NCI-H2081 (cell line): Measurements from ENCODE around the gene STX10.

ENCODE experiments used
- DNase-seq, 2 experiments: peaks; one replicate each; lab custom pipeline; 2025; lab: John Stamatoyannopoulos, UW

The STX10 gene

DNA sequence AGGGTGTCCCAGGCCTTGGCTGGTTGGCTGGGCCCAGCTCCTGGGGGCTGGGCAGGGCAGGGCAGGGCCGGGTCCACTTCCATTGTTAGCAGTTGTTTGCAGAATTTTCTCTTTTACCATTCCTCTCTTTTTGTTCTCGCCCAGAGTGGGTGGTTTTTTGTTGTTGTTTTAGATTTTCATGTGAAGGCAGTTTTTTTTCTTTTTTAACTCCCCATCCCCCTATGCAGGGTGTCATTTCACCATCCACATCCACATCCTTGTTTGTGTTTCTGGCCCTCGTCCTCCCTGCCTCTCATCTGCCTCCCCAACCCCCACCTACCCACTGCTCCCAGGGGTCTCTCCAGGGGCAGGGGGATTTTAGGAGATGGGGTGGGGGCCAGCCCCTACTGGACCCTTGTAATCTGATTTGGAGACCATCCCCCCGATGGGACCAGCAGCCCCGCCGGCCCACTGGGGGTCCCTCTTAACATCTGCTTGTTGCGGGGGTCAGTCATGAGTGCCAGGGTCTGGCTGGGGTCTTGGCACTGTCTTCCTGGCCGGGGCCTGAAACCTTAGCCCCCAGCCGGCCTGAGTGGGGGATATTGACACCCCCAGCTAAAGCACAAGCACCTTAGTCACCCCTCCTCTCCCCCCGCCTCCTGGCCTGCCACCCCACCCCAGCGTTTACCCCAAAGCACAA, 10.4 kb downstream of the STX10 start:
- DNase-seq: no peak

GRCh38 chr19:13138916-13139198, 11.3 kb downstream of the STX10 start:
- no peak for DNase-seq

DNA sequence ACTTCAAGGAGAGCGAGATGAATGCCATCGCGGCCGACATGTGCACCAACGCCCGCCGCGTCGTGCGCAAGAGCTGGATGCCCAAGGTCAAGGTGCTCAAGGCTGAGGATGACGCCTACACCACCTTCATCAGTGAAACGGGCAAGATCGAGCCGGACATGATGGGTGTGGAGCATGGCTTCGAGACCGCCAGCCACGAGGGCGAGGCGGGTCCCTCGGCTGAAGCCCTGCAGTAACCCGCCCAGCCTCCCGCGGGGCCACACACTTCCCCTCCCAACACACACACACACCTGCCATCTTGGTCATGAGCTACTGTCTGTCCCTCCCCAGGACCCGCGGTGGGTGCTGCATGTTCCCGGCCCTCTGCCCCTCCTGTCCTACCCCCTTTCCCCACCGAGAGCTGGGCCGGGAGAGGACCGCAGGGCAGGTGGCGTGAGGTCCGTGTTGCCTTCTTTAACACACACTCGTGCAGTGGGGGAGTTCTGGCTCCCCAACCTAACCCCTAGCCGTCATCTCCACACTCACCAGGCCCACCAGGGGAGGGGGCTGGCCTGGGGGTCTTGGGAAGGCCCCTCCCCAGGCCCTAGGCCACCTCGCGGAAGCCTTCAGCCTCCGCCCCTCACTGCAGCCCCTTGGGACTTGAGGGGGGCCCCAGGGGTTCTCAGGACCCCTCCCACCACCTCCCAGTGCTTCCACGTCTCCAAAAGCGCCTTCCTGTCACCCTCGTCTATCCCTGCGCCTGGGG, 11.8 kb downstream of the STX10 start:
- no peak for DNase-seq

DNA sequence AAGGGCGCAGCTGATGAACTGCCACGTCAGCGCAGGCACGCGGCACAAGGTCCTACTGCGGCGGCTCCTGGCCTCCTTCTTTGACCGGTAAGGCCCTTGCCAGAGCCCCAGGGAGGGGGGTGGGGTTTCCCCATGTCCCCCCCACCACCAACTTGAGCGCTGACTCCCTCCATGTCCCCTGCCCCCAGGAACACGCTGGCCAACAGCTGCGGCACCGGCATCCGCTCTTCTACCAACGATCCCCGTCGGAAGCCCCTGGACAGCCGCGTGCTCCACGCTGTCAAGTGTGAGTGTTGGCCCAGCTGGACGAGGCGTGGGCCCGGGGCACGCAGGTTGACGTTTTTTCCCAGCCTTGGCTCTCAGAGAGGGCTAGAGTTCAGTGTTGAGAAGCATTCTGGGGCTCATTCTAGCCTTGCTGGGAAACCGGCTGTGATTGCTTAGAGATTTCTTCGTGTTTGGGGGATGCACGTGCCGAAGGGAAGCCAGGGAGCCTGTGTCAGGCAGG, 12.8 kb downstream of the STX10 start:
- DNase-seq: no peak

DNA sequence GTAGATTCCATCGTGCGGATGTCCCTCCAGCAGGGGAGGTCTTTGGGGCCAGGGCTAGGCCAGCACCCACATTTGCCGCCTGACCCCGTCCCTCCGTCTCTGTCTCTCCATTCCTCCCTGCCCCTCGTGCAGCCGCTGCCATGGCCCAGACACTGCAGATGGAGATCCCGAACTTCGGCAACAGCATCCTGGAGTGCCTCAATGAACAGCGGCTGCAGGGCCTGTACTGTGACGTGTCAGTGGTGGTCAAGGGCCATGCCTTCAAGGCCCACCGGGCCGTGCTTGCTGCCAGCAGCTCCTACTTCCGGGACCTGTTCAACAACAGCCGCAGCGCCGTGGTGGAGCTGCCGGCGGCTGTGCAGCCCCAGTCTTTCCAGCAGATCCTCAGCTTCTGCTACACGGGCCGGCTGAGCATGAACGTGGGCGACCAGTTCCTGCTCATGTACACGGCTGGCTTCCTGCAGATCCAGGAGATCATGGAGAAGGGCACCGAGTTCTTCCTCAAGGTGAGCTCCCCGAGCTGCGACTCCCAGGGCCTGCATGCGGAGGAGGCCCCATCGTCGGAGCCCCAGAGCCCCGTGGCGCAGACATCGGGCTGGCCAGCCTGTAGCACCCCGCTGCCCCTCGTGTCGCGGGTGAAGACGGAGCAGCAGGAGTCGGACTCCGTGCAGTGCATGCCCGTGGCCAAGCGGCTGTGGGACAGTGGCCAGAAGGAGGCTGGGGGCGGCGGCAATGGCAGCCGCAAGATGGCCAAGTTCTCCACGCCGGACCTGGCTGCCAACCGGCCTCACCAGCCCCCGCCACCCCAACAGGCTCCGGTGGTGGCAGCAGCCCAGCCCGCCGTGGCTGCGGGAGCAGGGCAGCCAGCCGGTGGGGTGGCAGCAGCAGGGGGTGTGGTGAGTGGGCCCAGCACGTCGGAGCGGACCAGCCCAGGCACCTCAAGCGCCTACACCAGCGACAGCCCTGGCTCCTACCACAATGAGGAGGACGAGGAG, 14.8 kb downstream of the STX10 start:
- DNase-seq: no peak

GRCh38 chr19:13134626-13135025, 15.5 kb downstream of the STX10 start:
- DNase-seq: no peak

GRCh38 chr19:13133241-13133870, 16.8 kb downstream of the STX10 start:
- DNase-seq: no peak

DNA sequence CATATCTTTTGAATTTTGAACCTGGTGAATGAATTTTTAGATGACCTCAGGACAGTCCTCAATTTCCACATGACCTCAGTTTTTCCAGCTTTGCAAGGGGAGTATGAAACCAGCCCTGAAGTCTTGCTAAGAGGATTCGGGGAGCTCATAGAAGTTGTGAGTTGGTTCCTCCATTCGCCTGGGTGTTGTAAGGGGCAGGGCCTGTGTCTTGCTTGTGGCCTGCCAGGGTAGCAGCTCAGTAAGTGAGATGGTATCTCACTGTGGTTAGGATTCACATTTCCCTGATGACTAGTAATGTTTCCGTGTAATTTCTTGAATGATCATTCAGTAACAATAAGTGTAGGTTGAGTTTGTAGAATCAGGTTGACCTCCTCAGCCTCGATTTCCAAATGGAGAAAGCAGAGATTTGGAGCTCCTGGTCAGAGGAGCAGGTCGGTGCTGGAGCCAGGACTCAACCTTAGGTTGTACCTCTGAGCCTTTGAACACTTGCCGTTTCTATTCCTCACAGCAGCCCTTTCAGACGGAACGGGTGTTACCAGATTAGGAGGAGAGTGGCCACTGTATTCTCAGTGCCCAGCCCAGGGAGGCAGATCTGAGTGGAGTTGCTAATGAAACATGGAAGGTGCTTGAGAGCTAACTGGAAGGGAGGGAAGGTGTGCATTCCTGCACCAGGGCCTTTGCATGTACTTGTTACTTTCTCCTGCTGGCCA, 17.5 kb downstream of the STX10 start:
- no peak for DNase-seq

DNA sequence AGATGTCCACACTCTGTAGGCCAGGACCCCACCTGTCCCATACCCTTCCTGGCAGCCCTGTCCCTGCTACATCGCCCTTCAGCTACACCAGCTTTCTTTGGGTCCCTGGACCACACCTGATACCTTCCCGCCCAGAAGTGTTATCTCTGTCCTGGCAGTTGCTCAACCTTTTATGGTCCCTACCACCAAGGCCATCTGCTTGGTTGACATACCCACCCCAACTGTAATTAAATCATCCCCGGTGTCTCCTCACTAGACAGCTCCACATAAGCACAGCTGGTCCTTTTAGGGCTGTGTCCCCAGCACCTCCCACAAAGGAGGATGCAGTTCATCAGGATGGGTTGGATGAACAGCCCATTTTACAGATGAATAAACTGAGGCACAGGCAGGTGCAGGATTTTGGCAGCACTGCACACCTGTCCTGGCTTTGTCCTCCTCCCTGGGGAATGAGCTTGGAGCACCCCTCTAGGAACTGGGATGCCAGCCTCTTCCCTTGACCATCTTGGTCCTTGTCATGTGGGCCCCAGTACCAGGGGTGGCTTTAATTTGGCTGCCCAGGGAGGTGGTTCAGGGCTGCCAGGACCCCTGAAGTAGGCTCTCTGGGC, 19.2 kb downstream of the STX10 start:
- DNase-seq: no peak

GRCh38 chr19:13129384-13129783, 20.8 kb downstream of the STX10 start:
- no peak for DNase-seq

- no peak for DNase-seq
These were observed 21.6 kb downstream of the STX10 start for GRCh38 chr19:13128583-13128982.

DNA sequence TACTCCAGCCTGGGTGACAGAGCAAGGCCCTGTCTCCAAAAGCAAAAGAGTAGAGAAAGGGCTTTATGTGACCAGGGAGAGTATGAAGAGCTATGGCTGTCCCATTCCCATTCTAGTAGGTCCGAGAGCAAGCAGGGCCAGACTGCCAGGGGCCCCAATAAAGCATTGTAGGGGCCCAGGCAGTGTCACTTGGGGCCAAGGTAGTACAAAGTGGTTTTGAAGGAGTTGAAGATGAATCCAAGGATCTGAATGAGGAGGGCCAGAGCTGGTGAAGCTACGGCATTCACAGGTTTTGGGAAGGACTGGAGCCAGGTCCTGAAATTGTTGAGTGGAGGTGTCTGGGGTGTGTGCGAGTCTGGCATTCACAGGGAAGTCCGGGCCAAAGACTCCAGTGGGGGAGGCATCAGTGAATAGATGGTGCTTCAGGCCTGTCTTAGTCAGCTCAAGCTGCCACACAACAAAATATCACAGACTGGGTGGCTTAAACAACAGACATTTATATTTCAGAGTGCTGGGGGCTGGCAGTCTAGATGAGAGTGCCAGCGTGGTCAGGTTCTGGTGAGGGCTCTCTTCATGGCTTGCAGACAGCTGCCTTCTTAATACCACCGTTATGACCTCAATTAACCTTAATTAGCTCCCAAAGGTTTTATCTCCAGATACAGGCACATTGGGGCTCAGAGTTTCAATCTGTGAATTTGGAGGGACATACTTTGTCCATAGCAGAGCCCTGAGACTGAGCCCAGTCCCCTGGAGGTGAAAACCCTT, 22.2 kb downstream of the STX10 start:
- DNase-seq: no peak

DNA sequence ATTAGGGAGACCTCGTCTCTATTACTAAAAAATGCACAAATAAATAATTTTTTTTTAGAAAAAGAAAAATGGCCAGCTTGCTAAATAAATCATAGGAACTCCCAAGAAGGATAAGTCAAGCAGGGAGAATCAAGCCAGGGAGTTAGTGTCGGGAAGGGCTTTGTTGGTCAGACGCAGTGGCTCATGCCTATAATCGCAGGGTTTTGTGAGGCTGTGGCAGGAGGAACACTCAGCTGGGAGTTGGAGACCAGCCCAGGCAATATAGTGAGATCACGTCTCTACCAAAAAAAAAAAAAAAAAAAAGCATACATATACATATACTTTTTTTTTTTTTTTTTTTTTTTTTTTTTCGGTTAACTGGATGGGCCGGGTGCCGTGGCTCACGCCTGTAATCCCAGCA, 23.1 kb downstream of the STX10 start:
- no peak for DNase-seq

DNA sequence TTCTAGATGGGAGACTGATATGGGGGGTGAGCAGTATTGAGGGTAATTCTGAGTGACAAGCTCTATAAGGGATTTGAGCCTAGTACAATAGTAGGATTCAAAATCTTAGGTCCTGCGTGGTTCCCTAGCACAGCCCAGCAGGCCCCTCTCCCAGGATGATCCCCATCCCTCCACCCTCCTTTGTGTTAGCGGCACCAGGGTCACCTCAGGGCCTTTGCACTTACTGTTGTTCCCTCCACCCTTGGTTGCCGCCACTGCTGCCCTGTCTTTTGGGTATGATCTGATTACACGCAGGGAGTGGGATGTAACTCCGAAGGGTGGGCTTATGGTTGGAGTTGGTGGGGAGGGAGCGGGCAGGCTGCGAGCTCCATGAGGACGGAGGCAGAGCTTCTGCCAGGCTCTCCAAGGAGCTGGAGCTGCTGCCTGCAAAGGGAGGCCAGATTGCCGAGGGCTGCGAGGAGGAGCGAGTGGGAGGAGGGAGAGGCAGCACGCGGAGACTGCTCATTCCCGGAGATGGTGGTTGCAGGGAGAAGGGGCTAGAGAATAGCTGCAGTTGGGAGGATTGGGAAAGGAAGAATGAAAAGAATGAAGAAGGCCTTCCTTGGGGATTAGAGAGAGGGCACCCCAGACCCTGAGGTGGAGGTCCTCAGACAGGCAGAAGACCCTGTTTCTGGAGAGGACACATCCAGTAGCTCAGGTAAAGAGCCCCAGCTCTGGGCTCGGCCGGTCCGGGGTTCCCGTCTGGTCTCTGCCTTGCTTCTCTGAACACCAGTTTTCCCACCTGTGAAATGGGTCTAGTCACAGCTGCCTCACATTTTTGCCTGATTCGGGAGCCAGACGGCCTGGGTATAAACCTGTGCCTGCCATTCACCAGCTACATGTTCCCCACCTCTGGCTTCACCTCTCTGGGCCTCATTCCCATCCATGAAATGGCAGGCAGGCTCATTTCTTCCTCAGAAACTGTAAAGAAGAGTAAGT, 26.9 kb downstream of the STX10 start:
- DNase-seq: no peak

DNA sequence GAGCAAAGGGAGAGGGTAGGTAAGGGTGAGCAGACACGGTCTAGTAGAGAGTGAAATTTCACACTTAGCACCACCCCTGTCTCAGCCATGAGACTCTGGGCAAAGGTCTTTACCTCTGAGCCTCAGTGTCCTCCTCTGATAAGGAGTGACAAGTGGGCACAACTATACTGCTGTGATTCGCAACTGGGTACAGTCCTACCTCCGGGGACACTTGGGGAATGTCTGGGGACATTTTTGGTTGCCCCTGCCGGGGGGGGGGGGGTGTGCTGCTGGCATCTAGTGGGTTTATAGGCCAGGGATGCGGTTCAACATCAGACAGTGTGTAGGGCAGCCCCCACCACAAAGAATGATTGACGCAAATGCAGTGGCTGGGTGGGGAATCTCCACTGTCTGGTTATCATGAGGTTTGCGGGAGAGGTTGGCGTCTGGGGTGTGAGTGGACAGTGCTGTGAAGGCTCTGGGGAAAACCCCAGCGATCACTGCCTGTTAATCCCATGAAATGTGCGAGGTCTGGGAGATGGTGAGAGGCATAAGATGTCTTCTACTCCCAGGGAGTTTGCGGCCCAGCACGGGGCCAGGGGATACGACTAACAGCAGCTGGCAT, 27.8 kb downstream of the STX10 start:
- no peak for DNase-seq

DNA sequence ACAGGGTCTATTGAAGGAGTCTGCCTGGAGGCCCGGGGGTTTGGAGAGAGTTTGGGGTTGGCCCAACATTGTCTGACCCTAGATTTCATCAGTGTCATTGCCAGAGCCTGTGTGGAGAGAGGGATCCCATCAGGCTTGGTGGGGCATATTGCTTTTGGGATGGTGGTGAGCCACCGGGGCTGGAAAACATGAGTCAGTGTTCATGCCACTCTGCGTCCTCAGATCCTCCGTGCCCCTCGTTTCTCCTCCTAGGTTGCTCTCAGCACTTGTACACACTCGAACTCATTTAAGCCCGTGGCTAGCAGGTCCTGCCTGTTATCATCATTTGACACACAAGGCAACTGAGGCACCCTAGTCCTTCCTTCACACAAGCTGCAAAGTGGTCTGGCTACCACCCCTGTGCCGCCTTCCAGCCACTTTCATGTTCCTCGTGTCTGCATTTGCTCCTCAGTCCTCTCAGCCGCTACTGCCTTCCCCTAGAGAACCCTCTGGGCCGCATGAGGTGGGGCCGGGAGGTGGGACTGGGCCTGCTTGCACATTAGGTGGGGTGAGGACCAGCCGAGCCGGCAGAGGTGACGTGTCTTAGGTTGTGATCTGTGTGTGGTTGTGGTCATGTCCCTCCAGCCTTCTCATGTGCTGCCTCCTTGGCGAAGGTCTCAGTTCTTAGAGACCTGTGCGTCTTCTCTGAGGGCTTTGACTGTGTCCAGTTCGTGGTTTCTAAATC, 28.5 kb downstream of the STX10 start:
- DNase-seq: no peak

GRCh38 chr19:13120817-13121216, 29.4 kb downstream of the STX10 start:
- DNase-seq: no peak

DNA sequence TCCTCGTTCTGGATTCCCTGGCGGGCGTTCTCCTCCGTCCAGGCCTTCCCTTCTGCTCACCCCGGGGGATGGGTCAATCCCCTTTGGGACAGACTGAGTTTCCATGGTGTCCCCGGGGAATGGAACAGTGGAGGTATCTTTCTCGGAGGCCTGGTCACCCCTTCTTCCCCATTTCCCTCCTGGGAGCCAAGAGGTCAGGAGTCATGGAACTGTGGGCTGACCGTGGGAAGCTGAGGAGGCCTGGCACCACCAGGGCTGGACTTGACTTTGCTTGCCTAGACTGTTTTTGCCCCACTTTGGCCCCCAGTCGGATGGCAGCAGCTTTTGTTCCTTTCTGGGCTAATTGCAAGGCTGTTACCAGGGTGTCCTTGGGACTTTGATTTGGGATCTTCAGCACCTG, 30.1 kb downstream of the STX10 start:
- DNase-seq: no peak
